NK-92 (cell line): ENCODE data around the gene FAM13B.
"Not testable (repeated sequence)": the region's sequence is repeated elsewhere in the genome, so short reads cannot be mapped to it uniquely, and the experiment has no call there.

Source experiments
- DNase-seq: peaks from one replicate; lab custom pipeline; 2025; ENCODE audit not compliant: unreplicated experiment; lab: John Stamatoyannopoulos, UW

Gene FAM13B

DNA sequence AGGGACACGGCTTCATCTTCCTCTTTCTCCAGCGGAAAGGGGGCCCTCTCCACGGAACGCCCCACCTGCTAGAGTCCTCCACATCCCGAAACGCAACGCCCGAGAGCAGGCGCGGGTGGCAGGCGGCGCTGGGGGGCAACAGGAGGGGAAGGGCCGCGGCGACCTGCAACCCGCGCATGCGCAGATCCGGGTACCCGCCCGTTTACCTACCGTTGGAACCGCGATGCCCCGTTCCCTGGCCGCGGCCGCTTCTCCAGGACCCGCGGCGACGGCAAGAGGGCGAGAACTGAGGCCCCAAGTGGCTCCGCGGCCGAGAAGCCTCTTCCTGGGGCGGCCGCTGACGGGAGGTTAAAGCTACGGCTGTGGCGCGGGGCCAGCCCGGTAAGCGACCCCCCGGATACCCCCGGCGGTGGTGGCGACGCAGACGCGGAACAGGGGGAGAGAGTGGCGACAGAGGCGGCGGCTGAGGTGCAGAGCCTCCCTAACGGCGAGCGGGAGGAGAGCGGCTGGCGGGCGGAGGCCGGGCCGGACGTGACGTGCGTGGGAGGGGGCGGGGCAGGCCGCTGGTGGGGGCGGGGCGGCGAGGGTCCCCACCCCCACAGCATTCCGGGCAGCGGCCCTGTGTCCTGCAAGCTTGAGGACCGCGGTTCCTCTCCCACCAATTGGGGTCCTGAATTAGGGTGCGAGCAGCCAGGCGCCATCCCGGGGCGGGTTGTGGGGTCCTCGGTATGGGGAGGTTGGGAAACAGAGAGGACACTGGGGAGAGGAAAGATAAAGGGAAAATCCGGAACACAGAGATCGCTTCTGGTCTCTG, at the start of gene FAM13B:
FAM13B (minus strand) TSS at position 508 of the 814 bp plus-strand sequence. CDS start 13,968 bp downstream, outside the sequence.
- no peak for DNase-seq

DNA sequence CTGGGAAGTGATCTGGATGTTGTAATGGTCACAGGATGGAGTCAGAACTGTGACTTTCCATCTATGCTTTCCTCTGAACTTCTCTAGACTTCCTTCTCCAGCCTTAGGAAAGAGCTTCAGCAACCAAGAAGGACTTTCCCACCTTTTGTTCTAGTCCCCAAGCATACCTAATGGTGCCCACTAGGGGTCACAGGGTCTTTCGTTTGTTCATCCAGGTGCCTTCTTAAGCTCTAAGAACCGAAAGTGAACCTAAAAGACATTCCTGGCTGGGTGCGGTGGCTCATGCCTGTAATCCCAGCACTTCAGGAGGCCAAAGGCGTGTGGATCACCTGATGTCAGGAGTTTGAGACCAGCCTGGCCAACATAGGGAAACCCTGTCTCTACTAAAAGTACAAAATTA, 49.2 kb upstream of the FAM13B start:
- no peak for DNase-seq

DNA sequence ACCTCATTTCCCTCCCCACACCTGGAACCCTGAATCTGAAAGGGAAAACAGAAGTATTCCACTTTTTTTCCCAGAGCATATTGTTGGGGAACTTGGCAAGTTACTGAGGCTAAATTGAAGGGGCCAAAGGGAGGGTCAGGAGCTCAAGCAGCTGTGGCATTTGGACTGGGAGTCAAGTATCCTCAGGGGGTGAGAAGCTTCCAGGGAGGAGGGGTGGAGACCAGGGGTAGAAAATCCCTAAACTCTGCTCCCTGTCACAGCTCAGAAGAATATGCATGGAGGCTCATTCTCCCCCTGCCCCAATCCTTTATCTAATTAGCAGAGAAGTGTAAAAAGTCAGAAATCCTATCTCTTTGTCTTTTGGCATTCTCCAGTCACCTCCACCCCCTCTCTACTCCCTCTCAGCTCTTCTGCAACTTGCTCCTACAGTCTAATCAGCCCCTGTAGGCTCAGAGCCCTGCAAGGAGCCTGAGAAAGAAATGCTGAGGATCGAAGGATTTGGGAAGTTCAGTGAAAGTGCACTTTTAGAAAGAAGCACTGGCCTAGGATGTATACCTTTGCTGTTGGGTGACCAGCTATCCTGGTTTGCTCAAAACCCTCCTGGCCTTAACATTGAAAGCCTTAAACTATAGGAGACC, 45.2 kb upstream of the FAM13B start:
- no peak for DNase-seq

DNA sequence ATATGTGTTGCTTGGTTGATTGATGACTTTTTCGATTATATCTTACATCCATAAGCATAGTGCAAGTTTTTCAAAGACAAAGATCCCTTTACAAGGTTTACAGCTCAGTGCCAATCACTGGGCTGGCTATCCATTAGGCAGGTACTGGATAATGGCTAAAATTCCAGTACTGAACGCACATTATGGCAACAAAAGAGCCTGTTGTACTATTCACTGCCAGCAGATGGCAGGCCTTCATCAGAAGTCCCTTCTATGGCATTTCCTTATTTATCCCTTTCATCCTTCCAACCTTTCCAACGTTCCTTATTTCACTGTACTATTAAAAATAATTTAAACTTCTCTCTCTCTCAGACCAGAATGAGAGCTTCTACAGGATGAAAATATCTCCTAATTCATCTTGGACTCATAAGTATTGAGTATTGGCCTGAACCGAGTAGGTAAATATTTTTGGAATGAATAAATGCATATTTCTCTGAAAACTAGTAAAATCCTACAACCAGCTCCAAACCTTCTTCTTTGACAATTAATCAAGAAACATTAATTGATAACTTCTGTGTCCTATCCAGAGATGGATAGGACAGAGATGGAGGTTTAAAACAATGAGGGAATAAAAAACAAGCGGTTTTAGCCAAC, 44.3 kb upstream of the FAM13B start:
- no peak for DNase-seq

DNA sequence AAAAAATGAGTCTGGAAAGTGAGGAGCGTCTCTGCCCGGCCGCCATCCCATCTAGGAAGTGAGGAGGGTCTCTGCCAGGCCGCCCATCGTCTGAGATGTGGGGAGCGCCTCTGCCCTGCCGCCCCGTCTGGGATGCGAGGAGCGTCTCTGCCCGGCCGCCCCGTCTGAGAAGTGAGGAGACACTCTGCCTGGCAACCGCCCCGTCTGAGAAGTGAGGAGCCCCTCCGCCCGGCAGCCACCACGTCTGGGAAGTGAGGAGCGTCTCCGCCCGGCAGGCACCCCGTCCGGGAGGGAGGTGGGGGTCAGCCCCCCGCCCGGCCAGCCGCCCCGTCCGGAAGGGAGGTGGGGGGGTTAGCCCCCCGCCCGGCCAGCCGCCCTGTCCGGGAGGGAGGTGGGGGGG, 37.1 kb upstream of the FAM13B start:
- DNase-seq = not testable (repeated sequence)

DNA sequence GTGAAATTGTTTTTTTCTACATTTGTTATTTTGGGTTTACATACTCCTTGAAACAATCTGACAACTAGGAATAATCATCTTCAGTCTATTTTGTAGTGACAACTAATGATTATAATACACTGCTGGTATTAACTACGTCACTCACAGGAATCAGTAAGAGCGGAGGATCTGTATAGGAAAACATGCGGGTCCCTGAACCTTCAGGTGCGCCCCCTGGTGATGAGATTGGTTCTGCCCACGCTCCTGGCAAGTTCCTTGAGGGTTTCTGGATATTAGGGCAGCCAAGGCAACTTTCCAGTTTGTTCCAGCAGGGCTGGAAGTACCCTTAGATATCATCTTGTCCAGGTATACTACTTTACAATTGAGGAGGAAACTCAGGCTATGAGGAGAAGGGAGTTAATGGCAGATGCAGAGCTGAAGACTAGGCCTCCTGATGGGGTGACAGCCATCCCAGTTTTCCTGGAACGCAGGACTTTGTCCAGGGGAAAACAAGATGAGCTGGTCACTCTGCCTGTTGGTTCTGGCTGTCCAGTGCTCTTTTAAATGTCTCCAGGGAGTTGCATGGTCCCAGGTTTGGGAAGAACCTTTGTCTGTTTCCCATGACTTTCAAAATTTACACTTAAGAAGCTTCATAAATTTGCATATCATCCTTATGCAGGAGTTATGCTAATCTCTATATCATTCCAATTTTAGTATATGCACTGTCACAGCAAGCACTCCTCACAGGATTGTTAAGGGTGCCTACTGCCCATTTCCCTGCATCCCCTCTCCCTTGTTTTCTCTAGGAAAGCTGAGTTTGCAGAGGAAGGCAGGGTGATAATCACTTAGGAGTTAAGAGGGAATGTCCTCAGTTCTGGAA, 36.1 kb upstream of the FAM13B start:
- DNase-seq = no peak

DNA sequence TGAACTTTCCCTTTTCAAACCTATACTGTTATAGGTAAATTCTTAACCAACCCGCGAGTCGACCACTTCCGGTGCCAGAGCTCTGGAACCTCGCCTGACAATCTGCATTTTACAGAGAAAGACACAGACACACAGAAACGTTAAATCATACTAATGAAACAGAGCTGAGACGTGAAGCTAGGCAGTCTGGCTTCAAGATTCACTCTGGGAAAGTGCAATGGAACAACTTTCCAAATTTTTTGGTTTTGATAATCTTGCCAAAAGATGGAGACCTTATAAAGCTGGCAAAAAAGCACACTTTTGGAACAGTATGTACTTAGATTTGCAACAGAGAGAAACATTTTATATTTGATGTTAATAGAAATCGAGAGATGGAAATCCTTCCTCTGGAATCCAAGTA, 35.1 kb upstream of the FAM13B start:
- no peak for DNase-seq

DNA sequence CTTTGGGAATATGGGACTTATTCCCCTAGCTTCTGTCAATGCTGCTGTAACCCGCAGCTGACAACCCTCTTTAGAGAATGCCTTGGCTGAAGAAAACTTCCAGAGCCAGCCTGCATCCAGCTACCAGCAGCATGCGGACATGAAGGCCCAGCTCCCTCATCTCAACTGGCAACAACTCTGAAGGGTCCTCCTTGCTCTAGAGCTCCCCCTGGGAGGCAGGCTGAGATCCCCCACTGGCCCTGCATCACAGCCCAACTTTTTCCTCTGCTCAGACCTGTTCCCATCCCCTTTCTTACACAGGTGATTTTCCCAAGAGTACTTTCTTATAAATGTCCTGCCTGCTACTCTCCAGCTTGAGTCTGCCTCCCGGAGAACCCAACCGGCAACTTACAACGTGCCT, 32.2 kb upstream of the FAM13B start:
- DNase-seq = no peak

DNA sequence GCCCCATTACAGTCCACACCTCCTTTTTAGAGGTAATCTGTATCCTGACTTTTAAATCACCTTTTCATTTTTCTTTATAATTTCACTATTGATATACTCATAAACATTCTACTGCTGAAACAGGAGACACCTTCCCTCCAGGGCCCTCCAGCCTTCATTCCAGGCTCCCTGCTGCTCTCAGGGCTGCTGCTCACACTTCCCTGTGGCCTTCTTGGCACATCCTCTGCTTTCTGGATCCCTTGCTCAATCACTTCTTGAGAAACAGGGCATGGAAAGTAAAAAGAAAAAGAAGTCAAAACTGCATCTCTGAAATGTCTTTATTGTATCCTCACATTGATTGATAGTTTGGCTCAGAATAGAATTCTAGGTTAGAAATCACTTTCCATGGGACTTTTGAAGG, 31.6 kb upstream of the FAM13B start:
- no peak for DNase-seq

DNA sequence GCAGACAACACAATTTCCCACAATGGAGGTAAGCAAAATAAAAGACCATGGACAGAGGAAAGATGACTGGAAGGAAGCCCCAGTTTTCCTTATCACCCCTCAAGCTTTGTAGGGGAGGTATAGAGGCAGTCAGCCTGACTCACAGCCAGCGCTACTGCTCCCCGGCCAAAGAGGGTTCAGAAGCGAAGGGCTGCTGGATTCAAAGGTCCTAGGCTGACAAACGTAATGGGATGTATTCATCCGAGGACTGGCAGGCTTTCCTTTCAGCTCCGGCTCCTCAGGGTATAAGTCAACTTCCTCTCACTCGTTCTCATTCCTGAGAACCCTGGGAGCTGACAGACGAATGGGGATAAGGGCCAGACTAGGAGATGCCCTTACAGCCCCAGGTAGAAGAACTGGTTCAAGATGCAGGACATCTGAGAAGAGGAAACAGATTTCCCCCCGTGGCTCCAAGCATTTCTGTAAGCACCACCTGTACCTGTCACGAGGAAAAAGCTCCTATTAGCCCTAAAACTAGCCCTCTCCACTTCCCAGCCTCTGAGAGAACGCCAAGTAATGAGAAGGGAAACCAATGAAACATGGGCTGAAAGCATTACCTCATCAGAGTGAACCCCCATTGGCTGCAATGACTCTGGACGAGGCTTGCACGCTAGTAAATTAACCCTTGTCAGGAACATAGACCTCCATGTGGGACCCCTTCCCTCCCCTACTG, 22.1 kb upstream of the FAM13B start:
- DNase-seq = no peak

DNA sequence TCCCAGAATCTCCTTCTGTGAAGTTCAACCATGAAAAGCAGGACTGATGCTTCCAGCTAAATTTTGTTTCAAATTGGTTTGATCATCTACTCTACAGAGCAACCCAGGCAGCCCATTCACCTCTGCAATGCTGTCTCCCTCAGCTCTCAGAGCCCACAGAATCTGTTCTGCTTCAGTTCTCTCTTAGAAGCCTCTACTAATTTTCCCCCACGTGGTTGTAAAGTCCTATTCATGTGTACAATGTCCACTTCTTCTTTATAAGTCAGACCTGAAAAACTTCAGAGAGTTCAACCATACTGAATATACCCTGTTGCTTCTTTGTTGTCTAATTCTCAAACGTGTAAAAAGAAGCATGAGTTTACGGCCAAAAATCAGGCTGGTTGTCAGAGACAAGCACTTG, 21.3 kb upstream of the FAM13B start:
- DNase-seq = no peak

DNA sequence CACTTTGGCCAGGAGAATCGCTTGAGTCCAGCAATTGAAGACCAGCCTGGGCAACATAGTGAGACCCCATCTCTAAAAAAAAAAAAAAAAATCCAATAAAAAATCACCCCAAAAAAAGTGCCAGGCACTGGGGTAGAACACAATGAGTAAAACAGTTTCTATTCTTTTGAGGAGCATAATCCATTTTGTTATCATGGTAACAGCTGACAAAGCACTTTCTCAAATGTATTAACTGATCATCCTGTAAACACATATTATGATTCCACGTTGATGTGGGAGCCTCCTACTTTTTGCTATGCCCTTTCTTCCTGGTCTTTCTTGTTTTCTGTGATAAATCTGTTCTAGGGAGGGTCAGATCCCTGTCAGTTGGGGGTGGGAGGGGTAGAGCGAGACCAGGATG, 20.7 kb upstream of the FAM13B start:
- DNase-seq = no peak

DNA sequence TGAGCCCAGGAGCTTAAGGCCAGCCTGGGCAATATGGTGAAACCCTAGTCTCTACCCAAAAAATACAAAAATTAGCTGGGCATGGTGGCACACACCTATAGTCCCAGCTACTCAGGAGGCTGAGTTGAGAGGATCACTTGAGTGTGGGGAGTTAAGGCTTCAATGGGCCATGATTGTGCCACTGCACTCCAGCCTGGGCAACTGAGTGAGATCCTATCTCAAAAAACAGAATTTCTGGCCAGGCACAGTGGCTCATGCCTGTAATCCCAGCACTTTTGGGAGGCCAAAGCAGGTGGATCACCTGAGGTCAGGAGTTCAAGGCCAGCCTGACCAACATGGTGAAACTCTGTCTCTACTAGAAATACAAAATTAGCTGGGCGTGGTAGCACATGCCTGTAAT, 19.8 kb upstream of the FAM13B start:
- not testable (repeated sequence) for DNase-seq

DNA sequence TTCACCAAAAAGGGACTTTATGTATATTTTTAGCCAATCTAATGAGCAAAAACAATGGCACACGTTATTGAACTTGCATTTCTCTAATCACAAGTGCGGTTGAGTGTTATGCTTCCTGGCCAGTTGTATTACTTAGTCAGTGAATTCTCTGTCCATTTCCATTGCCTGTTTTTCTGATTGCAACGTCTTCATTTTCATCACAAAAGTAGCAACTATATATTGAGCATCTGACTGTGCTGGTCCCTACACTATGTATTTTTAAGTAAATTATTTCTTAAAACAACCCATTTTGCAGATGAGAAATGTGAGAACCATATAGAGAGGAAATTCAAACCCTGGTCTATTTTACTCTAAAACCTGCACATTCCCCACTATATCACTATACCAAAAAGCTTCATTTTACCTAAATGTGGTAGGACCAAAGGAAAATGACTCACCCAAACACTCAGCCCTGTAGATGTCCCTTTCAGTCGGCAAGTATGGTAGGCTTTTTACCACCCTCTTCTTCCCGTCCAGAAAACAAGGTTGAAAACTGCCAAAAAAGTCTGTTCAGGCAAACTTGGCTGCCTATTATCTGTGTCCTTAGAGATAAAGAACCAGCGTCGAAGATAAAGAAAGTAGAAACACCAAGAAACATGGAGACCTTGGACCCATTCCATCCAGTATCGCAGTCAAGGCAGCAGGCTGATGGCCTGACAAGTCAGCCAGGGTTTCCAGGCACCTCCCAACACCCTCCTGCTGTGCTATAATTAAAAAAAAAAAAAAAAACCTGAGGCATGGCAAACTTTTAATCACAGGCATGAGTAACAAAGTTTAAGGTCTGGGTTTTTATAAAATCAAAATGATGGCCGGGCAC, 18.8 kb upstream of the FAM13B start:
- no peak for DNase-seq

DNA sequence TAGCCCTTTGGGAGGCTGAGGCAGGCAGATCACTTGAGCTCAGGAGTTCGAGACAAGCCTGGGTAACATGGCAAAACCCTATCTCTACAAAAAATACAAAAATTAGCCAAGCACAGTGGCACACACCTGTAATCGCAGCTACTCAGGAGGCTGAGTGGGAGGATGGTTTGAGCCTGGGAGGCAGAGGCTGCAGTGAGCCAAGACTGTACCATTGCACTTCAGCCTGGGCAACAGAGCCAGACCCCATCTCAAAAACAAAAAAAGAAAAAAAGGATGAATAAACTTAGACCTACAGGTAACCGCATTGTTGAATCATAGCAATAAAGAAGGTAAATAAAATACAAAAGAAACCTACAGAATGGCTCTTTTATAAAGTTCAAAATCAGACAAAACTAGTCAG, 12.4 kb upstream of the FAM13B start:
- not testable (repeated sequence) for DNase-seq

DNA sequence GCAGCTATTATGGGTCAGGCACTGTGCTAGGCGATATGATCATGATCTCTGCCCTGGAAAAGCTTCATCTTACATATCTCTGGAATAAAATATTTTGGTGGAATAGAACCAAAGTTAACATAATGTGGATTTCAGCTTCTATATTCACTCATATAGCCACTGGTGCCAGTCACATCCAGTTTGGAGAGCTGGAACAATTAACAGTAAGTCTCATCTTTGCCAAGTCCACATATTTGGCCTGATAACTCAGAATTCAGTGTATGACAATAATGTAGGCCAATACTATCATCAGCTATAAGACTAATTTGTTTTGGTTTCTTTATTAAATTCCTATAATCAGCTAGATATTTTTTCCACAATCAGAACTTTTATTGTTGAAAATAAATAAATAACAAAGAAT, 5.9 kb upstream of the FAM13B start:
- DNase-seq = no peak

DNA sequence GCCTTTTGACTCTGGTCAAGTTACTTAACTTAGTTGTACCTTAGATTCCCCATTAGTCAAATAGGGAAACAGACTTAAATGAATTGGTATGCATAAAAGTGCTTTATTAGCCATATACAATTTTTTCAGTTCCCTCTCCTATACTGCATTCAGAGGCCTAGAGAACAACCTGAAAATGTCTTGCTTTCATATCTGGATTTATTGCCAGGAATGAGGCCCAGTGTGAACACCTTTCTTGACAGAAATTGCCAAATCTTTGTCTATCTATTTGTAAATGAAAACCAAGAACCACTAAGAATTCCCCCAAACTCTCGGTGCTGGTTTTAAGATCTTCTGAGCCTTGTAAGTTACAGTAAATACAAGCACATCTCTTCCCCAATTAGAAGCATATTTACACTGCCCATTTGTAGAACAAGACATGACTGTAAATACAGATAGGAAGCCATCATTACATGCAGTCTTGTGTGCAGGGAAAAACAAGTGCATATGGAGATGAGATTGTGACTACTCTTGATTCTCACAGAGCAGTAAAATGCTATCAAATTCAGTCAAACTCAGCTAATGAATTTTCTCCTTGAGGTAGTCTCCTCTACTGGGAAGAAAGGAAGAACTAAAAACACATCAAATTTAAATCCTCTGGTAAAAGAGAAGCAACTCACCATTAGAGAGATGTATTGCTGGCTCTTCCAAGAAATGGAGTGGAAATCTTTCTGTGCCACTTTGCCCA, 5.2 kb upstream of the FAM13B start:
- DNase-seq = no peak

DNA sequence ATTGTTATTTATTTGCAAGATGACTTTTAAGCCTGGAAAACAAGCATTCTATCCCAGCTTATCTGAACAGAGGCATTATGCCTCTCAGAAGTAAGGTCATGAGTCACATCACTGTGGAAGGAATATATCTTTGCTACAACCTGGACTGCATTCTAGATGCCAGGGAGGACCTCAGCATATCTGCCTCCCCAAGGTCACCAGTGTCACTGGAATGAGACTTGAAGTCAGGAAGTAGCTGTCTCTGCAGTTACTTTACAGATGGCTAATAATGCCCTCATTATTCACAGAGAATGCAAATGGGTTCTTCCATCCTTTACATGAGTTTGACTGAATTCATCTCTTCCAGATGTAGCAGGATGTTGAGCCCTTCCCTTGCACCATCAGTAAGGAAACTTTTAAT, 4.4 kb upstream of the FAM13B start:
- DNase-seq = no peak
